Calu3 (cell line): Measurements from ENCODE around the gene SLC35E2B. TPM values are rescaled to one million over a fixed set of nuclear protein-coding genes. Genes with fewer than 3 reads are reported as not detected.

Source experiments
- BruUV-seq: library from RNA; stranded (reverse); fragments of 400-500 nt; replicated peaks from 2 replicates; lab custom pipeline; 2021; lab: Mats Ljungman, UMichigan
- CTCF ChIA-PET: fragments of 300-600 bp; sonication (Branson Sonifier 250); formaldehyde crosslinking; loops from one replicate; lab custom pipeline; 2022; ENCODE audit warnings: antibody characterized with exemption; lab: Charles Lee
- DNase-seq: peaks from one replicate; pipeline ENCODE4 v3.0.0; 2022
- H3K27ac Mint-ChIP-seq: one replicate; pipeline ENCODE4 v1.8.0; 2022; ENCODE audit warnings: mixed read lengths; ENCODE audit not compliant: unreplicated experiment
- H3K27me3 Mint-ChIP-seq: one replicate; pipeline ENCODE4 v1.8.0; 2022; ENCODE audit warnings: mixed read lengths; ENCODE audit not compliant: unreplicated experiment
- H3K36me3 Mint-ChIP-seq: one replicate; pipeline ENCODE4 v1.8.0; 2022; ENCODE audit warnings: mild to moderate bottlenecking, moderate library complexity, mixed read lengths; ENCODE audit not compliant: insufficient read depth, unreplicated experiment
- H3K4me1 Mint-ChIP-seq: one replicate; pipeline ENCODE4 v1.8.0; 2022; ENCODE audit warnings: mild to moderate bottlenecking, low read depth, mixed read lengths; ENCODE audit not compliant: unreplicated experiment
- H3K4me3 Mint-ChIP-seq: one replicate; pipeline ENCODE4 v1.8.0; 2022; ENCODE audit warnings: mild to moderate bottlenecking, low read depth, moderate library complexity, mixed read lengths; ENCODE audit not compliant: unreplicated experiment
- H3K9me3 Mint-ChIP-seq: one replicate; pipeline ENCODE4 v1.8.0; 2022; ENCODE audit warnings: low read depth, mixed read lengths; ENCODE audit not compliant: unreplicated experiment
- CTCF ChIP-seq: fragments of 200-600 bp; IDR thresholded peaks from one replicate; pipeline ENCODE4 v1.8.0; 2022; ENCODE audit warnings: antibody characterized with exemption; ENCODE audit not compliant: unreplicated experiment
- intact Hi-C: fragments of 100-400 bp; cut with micrococcal nuclease; formaldehyde crosslinking; loops from one replicate; pipeline ENCODE4 v1.10.0; 2022; ENCODE audit not compliant: unreplicated experiment
- total RNA-seq: library from RNA; stranded (reverse); gene quantifications from 2 replicates; pipeline ENCODE4 v1.2.3, GENCODE V29; 2022

Gene SLC35E2B
- total RNA-seq, 1 experiment from 2014 or later, result 39.3 TPM

- Mint-ChIP-seq H3K27ac (no peak overlapping the region), H3K4me3 (no peak overlapping the region), H3K36me3 (peaks cover 5% of the 10 kb centered on the region), H3K9me3 (no peaks in the 10 kb centered on the region), H3K27me3 (no peaks in the 10 kb centered on the region), H3K4me1 (no peaks in the 10 kb centered on the region)
- TF ChIP-seq CTCF, result no peak
- CTCF ChIA-PET, result no interaction called here
- DNase-seq, result no peak
- intact Hi-C loops, result no loop called here
- no TSS peak for BruUV-seq
Observed at GRCh38 chr1:1630191-1630964, 62.2 kb downstream of the SLC35E2B start.

- DNase-seq, result no peak
- no peak overlapping the region for H3K4me3 Mint-ChIP-seq
Observed at GRCh38 chr1:1629430-1630190, 63.0 kb downstream of the SLC35E2B start.

GRCh38 chr1:1628754-1629429 lies 63.7 kb downstream of the SLC35E2B start:
- no peak for DNase-seq
- TF ChIP-seq CTCF, result no peak
- CTCF ChIA-PET, result interaction anchor here (0.6 to 0.7 kb wide), 2 partner anchors 130 to 189 kb away, joined by 3 read pairs; no protein-coding TSS in a partner anchor

More at GRCh38 chr1:1629430-1630190, 63.0 kb downstream of the SLC35E2B start:
- TF ChIP-seq CTCF, result no peak
- no TSS peak for BruUV-seq
- CTCF ChIA-PET, result interaction anchor here (0.6 to 0.7 kb wide), 2 partner anchors 130 to 188 kb away, joined by 3 read pairs; no protein-coding TSS in a partner anchor
- no peaks in the 10 kb centered on the region for H3K27me3 Mint-ChIP-seq
- H3K9me3 Mint-ChIP-seq, result no peaks in the 10 kb centered on the region
- no peaks in the 10 kb centered on the region for H3K4me1 Mint-ChIP-seq
- no peak overlapping the region for H3K27ac Mint-ChIP-seq
- H3K36me3 Mint-ChIP-seq, result peaks cover 5% of the 10 kb centered on the region
- intact Hi-C loops, result no loop called here

More at GRCh38 chr1:1628754-1629429, 63.7 kb downstream of the SLC35E2B start:
- BruUV-seq, result no TSS peak
- intact Hi-C loops, result no loop called here
- no peak overlapping the region for H3K4me3 Mint-ChIP-seq
- H3K27ac Mint-ChIP-seq, result no peak overlapping the region
- H3K9me3 Mint-ChIP-seq, result no peaks in the 10 kb centered on the region
- no peaks in the 10 kb centered on the region for H3K27me3 Mint-ChIP-seq
- peaks cover 5% of the 10 kb centered on the region for H3K36me3 Mint-ChIP-seq
- no peaks in the 10 kb centered on the region for H3K4me1 Mint-ChIP-seq
